Stimulated activated CD4-positive, alpha-beta T cell treated with anti-CD3 and anti-CD28 coated beads, Interleukin-4, amount 100 ng/mL, for 1 hour (primary cell): ENCODE data around the gene MPC1.
"Not testable (repeated sequence)": the region's sequence is repeated elsewhere in the genome, so short reads cannot be mapped to it uniquely, and the experiment has no call there.

Experiments
- DNase-seq: peaks from one replicate; pipeline ENCODE4 v3.0.0-alpha.2; 2020

MPC1 gene

GRCh38 chr6:166405386-166405785 is 22.6 kb upstream of the MPC1 start:
- DNase-seq = no peak

DNA sequence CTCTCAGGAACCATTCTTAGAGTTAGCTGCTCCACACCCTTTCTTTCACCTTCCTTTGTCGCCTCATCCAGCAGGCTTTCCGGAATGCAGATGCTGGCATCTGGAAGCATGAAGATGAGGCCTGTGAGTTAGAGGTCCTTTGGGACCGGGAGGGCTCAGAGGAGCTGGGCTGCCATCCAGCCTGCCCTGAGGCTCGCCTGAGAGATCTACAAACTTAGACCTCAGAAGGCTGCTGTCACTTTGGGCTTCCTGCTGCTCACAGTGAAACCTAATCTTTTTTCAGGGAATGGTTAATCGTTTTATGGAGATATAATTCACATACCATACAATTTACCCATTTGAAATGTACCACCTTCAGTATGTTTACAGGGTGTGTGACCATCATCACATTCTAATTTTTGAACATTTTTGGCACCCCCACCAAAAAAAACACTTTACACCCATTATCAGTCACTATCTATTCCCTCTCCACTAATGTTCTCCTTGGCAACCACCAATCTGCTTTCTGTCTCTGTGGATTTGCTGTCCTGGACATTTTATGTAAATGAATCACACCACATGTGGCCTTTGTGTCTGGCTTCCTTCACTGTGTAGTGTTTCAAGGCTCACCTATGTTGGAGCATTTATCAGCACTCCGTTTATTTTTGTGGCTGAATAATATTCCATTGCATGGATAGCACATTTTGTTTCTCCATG is 20.0 kb upstream of the MPC1 start:
- DNase-seq = no peak

GRCh38 chr6:166400649-166401250 is 18.0 kb upstream of the MPC1 start:
- peak; percentile 45 for DNase-seq

DNA sequence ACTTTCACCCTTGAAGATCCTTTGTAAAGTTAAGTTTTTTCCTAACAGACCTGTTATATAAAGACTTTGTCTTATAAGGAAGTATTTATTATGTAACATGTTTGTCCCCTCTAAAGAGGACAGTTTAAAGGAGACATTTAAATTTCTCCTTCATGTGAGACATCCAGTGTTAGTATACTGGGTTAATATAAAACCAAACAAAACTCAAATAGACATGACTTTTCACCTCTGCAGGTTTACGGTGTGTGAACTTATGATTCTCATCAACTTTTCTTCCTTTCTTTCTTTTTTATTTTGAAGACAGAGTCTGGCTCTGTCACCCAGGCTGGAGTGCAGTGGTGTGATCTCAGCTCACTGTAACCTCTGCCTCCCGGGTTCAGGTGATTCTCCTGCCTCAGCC is 17.4 kb upstream of the MPC1 start:
- no peak for DNase-seq

GRCh38 chr6:166398348-166398747 is 15.6 kb upstream of the MPC1 start:
- no peak for DNase-seq

DNA sequence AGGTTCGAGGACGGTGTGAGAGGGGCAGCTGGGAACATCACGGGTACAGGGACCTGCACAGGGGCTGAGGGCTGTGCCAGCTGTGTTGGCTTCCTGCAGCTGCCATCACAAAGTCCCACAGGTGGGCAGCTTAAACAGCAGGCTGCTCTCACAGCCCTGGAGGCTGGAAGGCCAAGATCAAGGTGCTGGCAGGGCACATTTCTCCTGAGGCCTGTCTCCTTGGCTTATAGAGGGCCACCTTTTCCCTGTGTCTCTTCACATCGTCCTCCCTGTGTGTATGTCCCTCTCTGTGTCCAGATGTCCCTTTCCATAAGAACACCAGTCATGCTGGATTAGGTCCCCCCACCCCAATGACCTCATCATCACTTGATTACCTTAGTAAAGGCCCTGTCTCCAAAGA is 15.1 kb upstream of the MPC1 start:
- no peak for DNase-seq

DNA sequence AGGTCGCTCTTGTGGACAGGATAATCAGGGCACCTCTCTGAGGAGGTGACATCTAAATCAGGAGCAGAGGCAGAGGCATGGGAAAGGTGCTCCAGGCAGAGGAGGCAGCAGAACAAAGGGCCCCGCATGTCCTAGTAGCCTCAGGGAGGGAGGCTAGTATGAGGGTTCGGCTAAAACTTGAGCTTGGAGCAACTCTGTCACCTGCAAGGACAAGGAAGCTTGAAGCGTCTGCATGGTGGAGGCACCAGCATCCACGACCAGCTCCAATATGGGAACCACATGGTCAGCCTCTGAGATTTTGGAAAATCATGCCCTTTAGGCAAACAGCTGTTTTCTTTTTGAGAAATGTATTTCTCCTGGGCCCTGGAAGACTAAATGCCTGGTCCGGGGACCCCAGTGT is 13.0 kb upstream of the MPC1 start:
- no peak for DNase-seq

DNA sequence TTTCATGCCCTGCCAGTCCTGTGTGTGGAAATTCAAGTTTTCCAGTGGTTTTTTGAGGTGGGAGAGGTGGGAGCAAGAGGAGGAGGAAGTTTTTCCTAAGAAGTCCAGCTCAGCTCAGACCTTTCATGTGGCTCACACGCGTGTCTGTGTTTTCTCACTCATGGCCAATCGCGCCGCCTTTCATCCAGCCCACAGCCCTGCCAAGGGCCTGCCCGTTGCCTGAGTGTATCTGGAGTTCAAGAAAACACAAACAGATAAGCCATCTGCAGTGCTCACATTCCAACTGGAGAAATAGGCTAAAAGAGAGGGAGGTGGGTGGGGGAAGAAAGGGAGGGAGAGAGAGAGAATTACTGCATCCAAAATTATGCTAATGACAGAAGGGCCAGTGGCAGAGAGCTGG is 12.6 kb upstream of the MPC1 start:
- DNase-seq = no peak

GRCh38 chr6:166394036-166394892 is 11.5 kb upstream of the MPC1 start:
- DNase-seq = no peak

- DNase-seq = no peak
Observed at GRCh38 chr6:166393535-166393823, 10.7 kb upstream of the MPC1 start.

DNA sequence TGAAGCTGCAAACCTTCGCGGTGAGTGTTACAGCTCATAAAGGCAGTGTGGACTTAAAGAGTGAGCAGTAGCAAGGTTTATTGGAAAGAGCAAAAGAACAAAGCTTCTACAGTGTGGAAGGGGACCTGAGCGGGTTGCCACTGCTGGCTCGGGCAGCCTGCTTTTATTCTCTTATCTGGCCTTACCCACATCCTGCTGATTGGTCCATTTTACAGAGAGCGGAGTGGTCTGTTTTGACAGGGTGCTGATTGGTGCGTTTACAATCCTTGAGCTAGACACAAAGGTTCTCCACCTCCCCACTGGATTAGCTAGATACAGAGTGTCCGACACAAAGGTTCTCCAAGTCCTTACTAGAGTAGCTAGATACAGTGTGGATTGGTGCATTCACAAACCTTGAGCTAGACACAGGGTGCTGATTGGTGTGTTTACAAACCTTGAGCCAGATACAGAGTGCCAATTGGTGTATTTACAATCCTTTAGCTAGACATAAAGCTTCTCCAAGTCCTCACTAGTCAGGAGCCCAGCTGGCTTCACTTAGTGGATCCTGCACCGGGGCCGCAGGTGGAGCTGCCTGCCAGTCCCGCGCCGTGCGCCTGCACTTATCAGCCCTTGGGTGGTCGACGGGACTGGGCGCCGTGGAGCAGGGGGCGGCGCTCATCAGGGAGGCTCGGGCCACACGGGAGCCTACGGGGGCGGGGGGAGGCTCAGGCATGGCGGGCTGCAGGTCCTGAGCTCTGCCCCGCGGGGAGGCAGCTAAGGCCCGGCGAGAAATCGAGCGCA is 10.2 kb upstream of the MPC1 start:
- DNase-seq = not testable (repeated sequence)

GRCh38 chr6:166389119-166389518 is 6.4 kb upstream of the MPC1 start:
- DNase-seq = no peak

DNA sequence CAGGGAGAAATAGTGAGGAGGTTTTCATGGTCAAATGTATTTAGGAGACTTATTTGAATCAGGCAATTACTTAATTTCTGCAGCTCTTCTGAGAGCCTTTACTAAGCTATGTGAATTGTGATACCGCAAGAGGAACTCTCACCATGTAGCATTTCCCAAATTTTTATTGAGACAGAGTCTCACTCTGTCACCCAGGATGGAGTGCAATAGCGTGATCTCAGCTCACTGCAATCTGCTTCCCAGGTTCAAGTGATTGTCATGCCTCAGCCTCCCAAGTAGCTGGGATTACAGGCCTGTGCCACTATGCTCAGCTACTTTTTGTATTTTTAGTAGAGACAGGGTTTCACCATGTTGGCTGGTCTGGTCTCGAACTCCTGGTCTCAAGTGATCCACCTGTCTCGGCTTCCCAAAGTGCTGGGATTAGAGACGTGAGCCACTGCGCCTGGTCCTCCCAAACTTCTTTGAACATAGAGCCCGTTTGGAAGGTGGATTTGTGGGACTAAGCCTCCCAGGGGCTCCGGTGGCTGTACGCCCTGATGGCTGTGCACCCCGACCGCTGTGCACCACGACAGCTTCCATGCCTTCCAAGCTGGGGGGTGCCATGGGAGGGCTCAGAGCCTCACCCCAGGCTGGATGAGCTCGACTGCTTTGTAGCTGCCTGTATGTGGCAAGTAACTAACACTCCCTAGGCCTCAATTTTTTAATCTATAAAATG is 5.7 kb upstream of the MPC1 start:
- no peak for DNase-seq

- DNase-seq = no peak
Observed at GRCh38 chr6:166387642-166388289, 5.0 kb upstream of the MPC1 start.

DNA sequence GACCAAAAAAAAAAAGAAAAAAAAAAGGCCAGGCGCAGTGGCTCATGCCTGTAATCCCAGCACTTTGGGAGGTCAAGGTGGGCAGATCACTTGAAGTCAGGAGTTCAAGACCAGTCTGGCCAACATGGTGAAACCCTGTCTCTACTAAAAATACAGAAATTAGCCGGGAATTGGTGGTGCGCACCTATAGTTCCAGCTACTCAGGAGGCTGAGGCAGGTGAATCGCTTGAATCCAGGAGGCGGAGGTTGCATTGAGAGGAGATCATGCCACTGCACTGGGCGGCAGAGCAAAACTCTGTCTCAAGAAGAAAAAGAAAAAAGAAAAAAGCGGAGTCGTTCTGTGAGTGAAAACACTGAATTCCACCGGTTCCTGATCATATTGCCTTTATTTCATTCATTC is 4.4 kb upstream of the MPC1 start:
- DNase-seq = not testable (repeated sequence)

DNA sequence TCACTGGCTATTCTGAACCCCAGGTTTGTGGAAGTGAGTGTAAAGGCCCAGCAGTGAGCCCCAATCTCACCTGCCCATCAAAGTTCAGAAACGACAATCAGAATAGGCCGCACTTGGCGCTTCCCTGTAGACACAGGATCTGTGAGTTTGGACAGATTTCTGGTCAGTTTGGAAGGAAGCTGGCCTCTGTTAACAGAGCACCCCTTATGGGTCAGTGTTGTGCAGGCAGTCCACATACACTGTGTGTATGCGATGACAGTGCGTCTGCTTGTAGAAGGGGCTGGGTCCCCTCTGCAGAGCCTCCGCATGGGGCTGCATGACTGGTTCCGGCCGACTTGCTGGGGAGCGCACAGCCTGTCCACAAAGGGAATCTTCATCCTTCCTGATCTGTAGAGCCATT is 3.4 kb upstream of the MPC1 start:
- no peak for DNase-seq

DNA sequence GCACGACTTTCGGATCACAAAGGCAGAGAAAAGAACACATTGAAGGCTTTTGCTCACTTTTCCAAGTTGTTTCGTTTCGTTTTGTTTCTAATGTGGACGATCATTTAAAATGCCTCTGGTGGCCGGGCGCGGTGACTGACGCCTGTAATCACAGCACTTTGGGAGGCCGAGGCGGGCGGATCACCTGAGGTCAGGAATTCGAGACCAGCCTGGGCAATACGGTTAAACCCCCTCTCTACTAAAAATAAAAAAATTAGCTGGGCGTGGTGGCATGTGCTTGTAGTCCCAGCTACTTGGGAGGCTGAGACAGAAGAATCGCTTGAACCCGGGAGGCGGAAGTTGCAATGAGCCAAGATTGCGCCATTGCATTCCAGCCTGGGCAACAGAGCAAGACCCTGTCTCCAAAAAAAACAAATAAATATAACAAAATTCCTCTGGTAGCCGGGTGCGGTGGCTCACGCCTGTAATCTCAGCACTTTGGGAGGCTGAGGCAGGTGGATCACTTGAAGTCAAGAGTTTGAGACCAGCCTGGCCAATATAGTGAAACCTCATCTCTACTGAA is 1.1 kb upstream of the MPC1 start:
- DNase-seq = peak; percentile 32

DNA sequence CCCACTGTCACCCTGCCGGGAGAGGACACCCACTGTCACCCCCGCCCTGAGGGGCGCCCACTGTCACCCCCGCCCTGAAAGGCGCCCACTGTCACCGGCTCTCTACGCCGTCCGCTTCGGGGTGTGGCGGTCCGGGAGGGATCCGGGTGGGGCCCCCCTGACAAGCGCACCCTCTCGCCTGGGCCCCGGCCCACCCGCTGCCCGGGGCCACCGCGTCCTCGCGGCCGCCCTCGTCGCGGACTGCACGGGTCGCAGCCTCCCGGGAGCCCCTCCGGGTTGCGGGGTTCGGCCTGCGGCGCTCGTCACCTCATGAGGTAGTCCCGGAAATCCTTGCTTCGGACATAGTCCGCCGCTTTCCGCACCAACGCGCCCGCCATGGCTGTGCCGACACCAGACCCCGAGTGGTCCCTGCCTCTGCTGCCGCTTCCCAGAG is 224 bp downstream of the MPC1 start:
- DNase-seq = no peak

DNA sequence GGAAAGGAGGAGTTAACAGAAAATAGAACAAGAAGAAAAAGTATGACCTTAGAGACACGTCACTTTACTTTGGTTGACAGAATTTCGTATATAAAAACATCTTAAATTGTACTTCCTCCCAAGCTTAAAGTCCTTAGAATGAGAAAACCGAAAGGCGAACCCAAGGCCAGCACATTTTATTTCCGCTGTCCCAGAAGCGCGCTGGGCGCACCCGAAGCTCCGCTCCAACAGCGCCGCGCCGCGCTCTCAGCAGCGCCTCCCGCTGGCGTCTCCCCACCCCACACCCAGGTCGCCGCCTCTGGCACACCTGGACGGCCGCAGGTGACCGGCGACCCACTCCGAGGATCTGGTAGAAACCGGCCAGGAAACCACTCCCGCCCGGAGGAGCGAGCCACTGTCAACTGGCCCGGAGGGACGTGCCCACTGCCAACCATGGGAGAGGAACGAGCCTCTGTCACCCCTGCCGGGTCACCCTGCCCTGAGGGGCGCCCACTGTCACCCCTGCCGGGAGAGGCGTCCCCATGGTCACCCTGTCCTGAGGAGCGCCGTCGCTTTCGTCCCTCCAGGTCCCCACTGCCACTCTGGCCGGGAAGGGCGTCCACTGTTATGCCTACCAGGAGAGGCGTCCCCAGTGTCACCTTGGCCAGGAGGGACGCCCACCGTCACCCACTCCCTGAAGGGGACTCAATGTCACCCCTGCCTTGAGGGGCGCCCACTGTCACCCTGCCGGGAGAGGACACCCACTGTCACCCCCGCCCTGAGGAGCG is 824 bp downstream of the MPC1 start:
- DNase-seq = peak; percentile 70

GRCh38 chr6:166381381-166381732 is 1.4 kb downstream of the MPC1 start:
- DNase-seq = no peak

GRCh38 chr6:166379800-166380199 is 2.9 kb downstream of the MPC1 start:
- no peak for DNase-seq
